HepG2 (cell line): ENCODE measurements around the gene SEC14L1. TPM values are rescaled to one million over a fixed set of nuclear protein-coding genes. Genes with fewer than 3 reads are reported as not detected.

Experiments
- ARNT2 ChIP-seq: sonication (generic); formaldehyde crosslinking; IDR thresholded peaks from 2 replicates; pipeline ENCODE4 v1.8.0; 2022; ENCODE audit warnings: mild to moderate bottlenecking, low read depth, missing genetic modification reagents, moderate library complexity
- CEBPZ ChIP-seq: IDR thresholded peaks from 2 replicates; pipeline ENCODE4 v1.6.1; 2012; ENCODE audit warnings: low read length, improper control_type of control experiment
- ESRRA ChIP-seq: sonication (generic); formaldehyde crosslinking; IDR thresholded peaks from 2 replicates; pipeline ENCODE4 v1.5.1; 2020; ENCODE audit warnings: mild to moderate bottlenecking, low read depth, missing genetic modification reagents
- HMG20A ChIP-seq: IDR thresholded peaks from 2 replicates; pipeline ENCODE4 v1.6.1; 2016; ENCODE audit warnings: borderline replicate concordance
- HNF4G ChIP-seq, 2 experiments: sonication (generic) in 1 of 2; formaldehyde crosslinking in 1 of 2; IDR thresholded peaks; 2 replicates each; pipeline versions ENCODE4 v1.4.0 to v1.6.1; 2011 to 2020; ENCODE audit warnings: borderline replicate concordance in 2 of 2, low read depth in 2 of 2, mild to moderate bottlenecking in 2 of 2, low read length in 1 of 2, missing genetic modification reagents in 1 of 2, moderate library complexity in 1 of 2
- HOXD1 ChIP-seq: sonication (generic); formaldehyde crosslinking; IDR thresholded peaks from 2 replicates; pipeline ENCODE4 v1.5.0; 2020; ENCODE audit warnings: missing genetic modification reagents
- KAT7 ChIP-seq: IDR thresholded peaks from 2 replicates; pipeline ENCODE4 v1.6.1; 2018; ENCODE audit warnings: borderline replicate concordance, missing compliant biosample characterization
- NFRKB ChIP-seq: fragments of 450-650 bp; IDR thresholded peaks from 2 replicates; pipeline ENCODE4 v1.6.1; 2017
- NR1H2 ChIP-seq: sonication (generic); formaldehyde crosslinking; IDR thresholded peaks from 2 replicates; pipeline ENCODE4 v1.8.1; 2022; ENCODE audit warnings: low read depth, missing genetic modification reagents, borderline replicate concordance
- SMAD3 ChIP-seq: sonication (generic); formaldehyde crosslinking; IDR thresholded peaks from 2 replicates; pipeline ENCODE4 v1.4.0; 2020; ENCODE audit warnings: missing genetic modification reagents
- ZC3H13 ChIP-seq: sonication (generic); formaldehyde crosslinking; IDR thresholded peaks from 2 replicates; pipeline ENCODE4 v1.8.1; 2023; ENCODE audit warnings: mild to moderate bottlenecking, missing genetic modification reagents, moderate library complexity
- ZFAT ChIP-seq: sonication (generic); formaldehyde crosslinking; conservative IDR thresholded peaks from 2 replicates; pipeline ENCODE4 v1.8.1; 2023; ENCODE audit warnings: missing genetic modification reagents, inconsistent platforms
- ZNF225 ChIP-seq: sonication (generic); formaldehyde crosslinking; IDR thresholded peaks from 2 replicates; pipeline ENCODE4 v1.4.0; 2020; ENCODE audit warnings: mild to moderate bottlenecking, missing genetic modification reagents
- ZNF230 ChIP-seq: sonication (generic); formaldehyde crosslinking; IDR thresholded peaks from 2 replicates; pipeline ENCODE4 v1.4.0; 2020; ENCODE audit warnings: mild to moderate bottlenecking, missing genetic modification reagents
- ZNF251 ChIP-seq: sonication (generic); formaldehyde crosslinking; IDR thresholded peaks from 2 replicates; pipeline ENCODE4 v1.9.0; 2021; ENCODE audit warnings: mild to moderate bottlenecking, missing genetic modification reagents
- ZNF543 ChIP-seq: sonication (generic); formaldehyde crosslinking; IDR thresholded peaks from 2 replicates; pipeline ENCODE4 v1.4.0; 2020; ENCODE audit warnings: mild to moderate bottlenecking, missing genetic modification reagents
- ZNF709 ChIP-seq: sonication (generic); formaldehyde crosslinking; IDR thresholded peaks from 2 replicates; pipeline ENCODE4 v1.5.0; 2020; ENCODE audit warnings: mild to moderate bottlenecking, missing genetic modification reagents
- ZNF782 ChIP-seq: sonication (generic); formaldehyde crosslinking; IDR thresholded peaks from 2 replicates; pipeline ENCODE4 v1.4.0; 2020; ENCODE audit warnings: missing genetic modification reagents, mild to moderate bottlenecking, borderline replicate concordance
- polyA plus RNA-seq, 8 experiments: library from polyadenylated mRNA; depleted of rRNA in 3 of 8; stranded (reverse) in 7 of 8; unstranded in 1 of 8; fragments of >200 nt; fragmentation: Illumina TruSeq in 4 of 8; extraction: Trizol in 4 of 8; gene quantifications; 2 replicates each; pipeline versions ENCODE4 v1.2.1 to v1.2.3, GENCODE V29; 2011 to 2016; ENCODE audit warnings: low read depth in 4 of 8, missing spikeins in 1 of 8, mixed read lengths in 1 of 8; ENCODE audit not compliant: insufficient read depth in 1 of 8
- total RNA-seq, 5 experiments: library from RNA; depleted of rRNA; stranded (reverse); fragments of >200 nt; fragmentation: Illumina TruSeq; extraction: Trizol; gene quantifications; 2 replicates each; pipeline ENCODE4 v1.2.3, GENCODE V29; 2016; ENCODE audit warnings: low read depth in 1 of 5
- TF ChIP-seq, protein P1 (sequence below): sonication (generic); formaldehyde crosslinking; IDR thresholded peaks from 2 replicates; pipeline ENCODE4 v1.5.1; 2020; ENCODE audit warnings: mild to moderate bottlenecking, missing genetic modification reagents, moderate library complexity
- TF ChIP-seq, protein P2 (sequence below), 2 experiments: sonication (generic) in 1 of 2; formaldehyde crosslinking in 1 of 2; IDR thresholded peaks; 2 replicates each; pipeline versions ENCODE4 v1.5.1 to v1.6.1; 2011 to 2020; ENCODE audit warnings: borderline replicate concordance in 1 of 2, low read depth in 1 of 2, low read length in 1 of 2, mild to moderate bottlenecking in 1 of 2, missing genetic modification reagents in 1 of 2, moderate library complexity in 1 of 2
- TF ChIP-seq, protein P3 (sequence below): sonication (generic); formaldehyde crosslinking; IDR thresholded peaks from 2 replicates; pipeline ENCODE4 v1.8.0; 2022; ENCODE audit warnings: missing genetic modification reagents, mild to moderate bottlenecking, inconsistent platforms, borderline replicate concordance

Gene SEC14L1
- total and polyA plus RNA-seq, 2 of the 13 experiments (the other 11 are each of a cell fraction or from before 2014, with no cell fraction given), result 26.3 to 43.9 TPM

DNA sequence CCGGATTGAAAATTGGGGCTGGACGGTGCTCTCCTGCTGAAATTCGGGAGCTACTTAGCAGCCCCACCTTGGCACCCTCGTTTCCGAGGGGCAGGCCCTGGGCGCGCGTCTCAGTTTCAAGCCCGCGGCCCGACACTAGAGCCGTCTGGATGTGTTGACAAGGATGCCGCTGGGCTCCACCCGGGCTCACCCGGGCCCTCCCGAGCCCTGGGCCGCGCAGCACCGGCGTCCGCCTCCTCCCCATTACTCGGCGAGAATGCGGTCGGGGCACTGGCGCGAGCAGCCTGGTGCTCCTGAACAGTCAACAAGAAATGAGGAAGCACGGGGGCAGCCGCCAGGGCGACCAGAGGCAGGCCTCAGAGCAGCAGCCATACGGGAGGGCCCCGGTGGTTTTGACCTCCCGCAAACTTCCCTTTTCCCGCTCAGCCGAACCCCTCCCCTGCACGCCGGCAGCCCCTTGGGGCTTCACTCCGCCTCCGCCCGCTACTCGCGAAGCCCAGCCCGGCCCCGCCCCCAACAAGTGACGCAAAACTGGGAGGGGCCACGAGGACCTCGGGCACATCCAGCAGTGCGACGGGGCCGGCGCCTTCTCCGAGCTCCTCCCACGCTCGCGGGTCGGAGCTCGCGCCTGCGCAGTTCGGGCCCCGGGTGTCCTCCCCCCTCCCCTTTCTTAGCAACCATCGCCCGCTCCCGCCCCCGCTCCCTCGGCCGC lies 447 bp upstream of the SEC14L1 start (continued):
- TF ChIP-seq ARNT2 (CRISPR knock-in tag) (peak; percentile 79; the same call in 1 of the 2 replicates), ZNF709 (peak; percentile 88; the same call in 1 of the 2 replicates), ZNF230 (peak; percentile 76; the same call in 1 of the 2 replicates), NR1H2 (no peak), ESRRA (CRISPR knock-in tag) (no peak), NFRKB (no peak), ZNF251 (no peak), ZC3H13 (CRISPR knock-in tag) (no peak), ZNF782 (peak; percentile 90; the same call in 1 of the 2 replicates), ZNF543 (CRISPR knock-in tag) (peak; percentile 84), HNF4G (IDR thresholded peaks at IDR 0.05; ENCODE audit: borderline replicate concordance, low read depth, low read length) (peak; percentile 14; the same call in 1 of the 2 replicates), HNF4G (CRISPR knock-in tag; IDR thresholded peaks at IDR 0.05; ENCODE audit: borderline replicate concordance, low read depth) (no peak), ZFAT (CRISPR knock-in tag) (no peak), KAT7 (CRISPR knock-in tag) (peak; percentile 91; the same call in 1 of the 2 replicates), HOXD1 (CRISPR knock-in tag) (0 out of 2 replicates have a peak, but pooled peaks have one; percentile 42), SMAD3 (CRISPR knock-in tag) (peak; percentile 88), HMG20A (no peak), CEBPZ (no peak), ZNF225 (CRISPR knock-in tag) (peak; percentile 75)
- TF ChIP-seq, protein P1, sequence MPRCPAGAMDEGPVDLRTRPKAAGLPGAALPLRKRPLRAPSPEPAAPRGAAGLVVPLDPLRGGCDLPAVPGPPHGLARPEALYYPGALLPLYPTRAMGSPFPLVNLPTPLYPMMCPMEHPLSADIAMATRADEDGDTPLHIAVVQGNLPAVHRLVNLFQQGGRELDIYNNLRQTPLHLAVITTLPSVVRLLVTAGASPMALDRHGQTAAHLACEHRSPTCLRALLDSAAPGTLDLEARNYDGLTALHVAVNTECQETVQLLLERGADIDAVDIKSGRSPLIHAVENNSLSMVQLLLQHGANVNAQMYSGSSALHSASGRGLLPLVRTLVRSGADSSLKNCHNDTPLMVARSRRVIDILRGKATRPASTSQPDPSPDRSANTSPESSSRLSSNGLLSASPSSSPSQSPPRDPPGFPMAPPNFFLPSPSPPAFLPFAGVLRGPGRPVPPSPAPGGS (CRISPR knock-in tag), result peak; percentile 93; the same call in 1 of the 2 replicates
- TF ChIP-seq, protein P2, sequence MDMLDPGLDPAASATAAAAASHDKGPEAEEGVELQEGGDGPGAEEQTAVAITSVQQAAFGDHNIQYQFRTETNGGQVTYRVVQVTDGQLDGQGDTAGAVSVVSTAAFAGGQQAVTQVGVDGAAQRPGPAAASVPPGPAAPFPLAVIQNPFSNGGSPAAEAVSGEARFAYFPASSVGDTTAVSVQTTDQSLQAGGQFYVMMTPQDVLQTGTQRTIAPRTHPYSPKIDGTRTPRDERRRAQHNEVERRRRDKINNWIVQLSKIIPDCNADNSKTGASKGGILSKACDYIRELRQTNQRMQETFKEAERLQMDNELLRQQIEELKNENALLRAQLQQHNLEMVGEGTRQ (IDR thresholded peaks at IDR 0.05; ENCODE audit: low read depth, low read length), result no peak
- TF ChIP-seq, protein P2 (CRISPR knock-in tag; IDR thresholded peaks at IDR 0.05; ENCODE audit: borderline replicate concordance), result peak; percentile 46; the same call in 1 of the 2 replicates
- TF ChIP-seq, protein P3, sequence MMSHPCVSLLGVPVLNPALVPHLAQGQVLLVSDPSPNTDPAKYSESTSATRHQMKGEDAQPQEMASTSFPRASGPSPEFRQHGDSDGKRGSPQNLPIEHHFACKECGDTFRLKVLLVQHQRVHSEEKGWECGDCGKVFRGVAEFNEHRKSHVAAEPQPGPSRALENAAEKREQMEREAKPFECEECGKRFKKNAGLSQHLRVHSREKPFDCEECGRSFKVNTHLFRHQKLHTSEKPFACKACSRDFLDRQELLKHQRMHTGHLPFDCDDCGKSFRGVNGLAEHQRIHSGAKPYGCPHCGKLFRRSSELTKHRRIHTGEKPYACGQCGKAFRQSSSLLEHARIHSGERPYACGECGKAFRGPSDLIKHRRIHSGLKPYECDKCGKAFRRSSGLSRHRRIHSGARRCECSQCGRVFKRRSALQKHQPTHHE (CRISPR knock-in tag), result no peak
